Common myeloid progenitor, CD34-positive (primary cell): Measurements from ENCODE around the gene TACR2.

Source experiments
- CTCF ChIA-PET: fragments of 350-600 bp; sonication (Branson Sonifier 250); formaldehyde crosslinking; loops from one replicate; lab custom pipeline; 2021; ENCODE audit warnings: antibody characterized with exemption; lab: Charles Lee
- POLR2A ChIA-PET: fragments of 350-600 bp; sonication (Branson Sonifier 250); formaldehyde crosslinking; loops from one replicate; lab custom pipeline; 2021; ENCODE audit warnings: antibody characterized with exemption; lab: Charles Lee
- DNase-seq, 3 donors: peaks; one replicate each; pipeline versions ENCODE4 v3.0.0 to v3.0.0-alpha.2; 2013
- H3K27ac ChIP-seq, 2 experiments: 1 replicate in 1 of 2; 2 replicates in 1 of 2; pipeline ENCODE4 v1.7.0; 2013; ENCODE audit warnings: inconsistent platforms in 2 of 2, low read length in 2 of 2, mild to moderate bottlenecking in 2 of 2, low read depth in 1 of 2, moderate library complexity in 1 of 2; ENCODE audit not compliant: severe bottlenecking in 2 of 2, insufficient read depth in 1 of 2, poor library complexity in 1 of 2
- H3K27me3 ChIP-seq, 5 experiments: replicated peaks in 2 of 5; 1 replicate in 3 of 5; 2 replicates in 2 of 5; pipeline versions ENCODE4 v1.6.1 to v1.7.0; 2013; ENCODE audit warnings: low read length in 4 of 5, mild to moderate bottlenecking in 2 of 5, moderate library complexity in 2 of 5, inconsistent platforms in 1 of 5; ENCODE audit not compliant: insufficient read depth in 5 of 5, control insufficient read depth in 4 of 5
- H3K36me3 ChIP-seq, 4 experiments: 1 replicate in 2 of 4; 2 replicates in 2 of 4; pipeline versions ENCODE4 v1.6.1 to v1.7.0; 2013; ENCODE audit warnings: low read length in 3 of 4, control low read depth in 1 of 4, mild to moderate bottlenecking in 1 of 4; ENCODE audit not compliant: control insufficient read depth in 4 of 4, insufficient read depth in 4 of 4
- H3K4me1 ChIP-seq, 4 experiments: 1 replicate in 3 of 4; 2 replicates in 1 of 4; pipeline versions ENCODE4 v1.6.1 to v1.7.1; 2013; ENCODE audit warnings: low read length in 3 of 4, mild to moderate bottlenecking in 3 of 4, control low read depth in 1 of 4, inconsistent platforms in 1 of 4, moderate library complexity in 1 of 4; ENCODE audit not compliant: control insufficient read depth in 4 of 4, insufficient read depth in 4 of 4; ENCODE audit errors: control extremely low read depth in 1 of 4
- H3K4me3 ChIP-seq, 7 experiments: 1 replicate in 4 of 7; 2 replicates in 3 of 7; pipeline versions ENCODE4 v1.5.1 to v1.7.0; 2013; ENCODE audit warnings: mild to moderate bottlenecking in 7 of 7, low read length in 6 of 7, moderate library complexity in 6 of 7, inconsistent platforms in 2 of 7, low read depth in 2 of 7, control low read depth in 1 of 7; ENCODE audit not compliant: insufficient read depth in 4 of 7, control insufficient read depth in 1 of 7; ENCODE audit errors: extremely low read depth in 1 of 7
- H3K9me3 ChIP-seq, 5 experiments: 1 replicate in 4 of 5; 2 replicates in 1 of 5; pipeline versions ENCODE4 v1.6.1 to v1.7.1; 2013; ENCODE audit warnings: low read length in 4 of 5, mild to moderate bottlenecking in 2 of 5, inconsistent platforms in 1 of 5, low read depth in 1 of 5, moderate library complexity in 1 of 5; ENCODE audit not compliant: control insufficient read depth in 4 of 5, insufficient read depth in 2 of 5; ENCODE audit errors: control extremely low read depth in 1 of 5
- WGBS: methylation state at CpG from one replicate; pipeline ENCODE4 v1.1.5; 2013; ENCODE audit not compliant: insufficient coverage; 5-methylcytosine and 5-hydroxymethylcytosine counted together

Gene TACR2

GRCh38 chr10:69456880-69457693 is 40.4 kb upstream of the TACR2 start:
- ChIA-PET CTCF (interaction anchor here (2.5 kb wide), 1 partner anchor 8 kb away, joined by 12 read pairs; no protein-coding TSS in a partner anchor), POLR2A (no interaction called here)
- WGBS = 100% methylated on average over 7 of the region's 8 CpGs
- no peak for DNase-seq
- Histone ChIP-seq H3K27me3 (peaks cover 0 to 15% (median 3%) of the 10 kb centered on the region in 5 experiments), H3K36me3 (no peaks in the 10 kb centered on the region), H3K4me3 (no peak overlapping the region), H3K27ac (no peak overlapping the region), H3K9me3 (no peaks in the 10 kb centered on the region), H3K4me1 (peaks cover 0 to 25% (median under 1%) of the 10 kb centered on the region in 4 experiments)

- ChIA-PET CTCF (interaction anchor here (1.0 to 1.5 kb wide), 2 partner anchors 22 to 48 kb away, joined by 3 read pairs; no protein-coding TSS in a partner anchor), POLR2A (no interaction called here)
- 100% methylated on average over 4 of the region's 10 CpGs for WGBS
- DNase-seq = no peak
- no peaks in the 10 kb centered on the region for H3K36me3 ChIP-seq
- H3K9me3 ChIP-seq = no peaks in the 10 kb centered on the region
- peaks cover 0 to 26% (median 3%) of the 10 kb centered on the region in 5 experiments for H3K27me3 ChIP-seq
- peaks cover 5 to 25% (median 14%) of the 10 kb centered on the region in 4 experiments for H3K4me1 ChIP-seq
- no peak overlapping the region for H3K27ac ChIP-seq
- no peak overlapping the region for H3K4me3 ChIP-seq
Measured at GRCh38 chr10:69455006-69455763, 38.5 kb upstream of the TACR2 start.

GRCh38 chr10:69453795-69454194 is 37.1 kb upstream of the TACR2 start:
- CTCF ChIA-PET = no interaction called here
- DNase-seq = no peak
- H3K27ac ChIP-seq = no peak overlapping the region
- H3K9me3 ChIP-seq = no peaks in the 10 kb centered on the region
- H3K4me1 ChIP-seq = peaks cover 5 to 31% (median 14%) of the 10 kb centered on the region in 4 experiments
- H3K36me3 ChIP-seq = no peaks in the 10 kb centered on the region
- H3K27me3 ChIP-seq = peaks cover 0 to 26% (median 4%) of the 10 kb centered on the region in 5 experiments
- POLR2A ChIA-PET = no interaction called here
- no peak overlapping the region for H3K4me3 ChIP-seq

- WGBS = 80% methylated on average over 1 of the region's 6 CpGs
- Histone ChIP-seq H3K27ac (no peak overlapping the region), H3K27me3 (peaks cover 0 to 26% (median 4%) of the 10 kb centered on the region in 5 experiments), H3K9me3 (no peaks in the 10 kb centered on the region), H3K36me3 (no peaks in the 10 kb centered on the region), H3K4me3 (no peak overlapping the region), H3K4me1 (peaks cover 5 to 27% (median 14%) of the 10 kb centered on the region in 4 experiments)
- CTCF ChIA-PET = no interaction called here
- POLR2A ChIA-PET = no interaction called here
- no peak for DNase-seq
Measured at GRCh38 chr10:69452676-69453415, 36.1 kb upstream of the TACR2 start.

GRCh38 chr10:69451784-69452251 is 35.1 kb upstream of the TACR2 start:
- peaks cover 5 to 27% (median 14%) of the 10 kb centered on the region in 4 experiments for H3K4me1 ChIP-seq
- H3K27me3 ChIP-seq = peaks cover 0 to 26% (median 4%) of the 10 kb centered on the region in 5 experiments
- no peak overlapping the region for H3K27ac ChIP-seq
- peak overlapping the region; percentile 11 to 73 (median 60) for H3K4me3 ChIP-seq
- CTCF ChIA-PET = interaction anchor here (1.1 to 1.3 kb wide), 3 partner anchors 15 to 63 kb away, joined by 3 to 4 read pairs (median 4); no protein-coding TSS in a partner anchor
- POLR2A ChIA-PET = no interaction called here
- H3K36me3 ChIP-seq = no peaks in the 10 kb centered on the region
- 20% methylated on average over 34 of the region's 38 CpGs for WGBS
- no peaks in the 10 kb centered on the region for H3K9me3 ChIP-seq
- DNase-seq = peak in 1 of 3 donors; percentile 23

- ChIA-PET POLR2A (no interaction called here), CTCF (interaction anchor here (1.1 to 2.6 kb wide), 4 partner anchors 15 to 64 kb away, joined by 3 to 12 read pairs (median 4); no protein-coding TSS in a partner anchor)
- no peaks in the 10 kb centered on the region for H3K9me3 ChIP-seq
- no peak within 1 kb of the TSS for H3K27ac ChIP-seq
- WGBS = 0% methylated on average over 37 of the region's 45 CpGs
- H3K36me3 ChIP-seq = no peaks in the 10 kb centered on the region
- peaks cover 5 to 27% (median 14%) of the 10 kb centered on the region in 4 experiments for H3K4me1 ChIP-seq
- peak within 1 kb of the TSS; percentile 11 to 73 (median 60) for H3K4me3 ChIP-seq
- peak; percentile 64 to 81 (median 78) for DNase-seq
- H3K27me3 ChIP-seq = peaks cover 0 to 26% (median 4%) of the 10 kb centered on the region in 5 experiments
Measured at GRCh38 chr10:69451209-69451783, 34.6 kb upstream of the TACR2 start, which contains the start of gene TSPAN15. Gene TSPAN15 (plus strand): TSS chr10:69451465. CDS start chr10:69451595, 130 bp downstream.
